Subcutaneous abdominal adipose tissue (tissue), 5 donors: Measurements from ENCODE around the gene PLCZ1.
A peak's percentile ranks its signal among the peaks of the same experiment; 100 is the strongest.

ENCODE experiments used
- H3K27ac ChIP-seq: one replicate; pipeline ENCODE4 v1.7.0; 2013; ENCODE audit warnings: low read depth, mild to moderate bottlenecking, inconsistent platforms, low read length, moderate library complexity
- H3K27me3 ChIP-seq, 5 donors: one replicate each; pipeline ENCODE4 v1.7.0; 2013; ENCODE audit warnings: low read length in 5 of 5, inconsistent platforms in 1 of 5; ENCODE audit not compliant: control insufficient read depth in 5 of 5, insufficient read depth in 4 of 5
- H3K36me3 ChIP-seq, 5 donors: one replicate each; pipeline ENCODE4 v1.7.0; 2013; ENCODE audit warnings: low read length in 5 of 5; ENCODE audit not compliant: control insufficient read depth in 5 of 5, insufficient read depth in 5 of 5
- H3K4me1 ChIP-seq, 5 donors: one replicate each; pipeline ENCODE4 v1.7.0; 2013; ENCODE audit warnings: low read length in 5 of 5, mild to moderate bottlenecking in 3 of 5, moderate library complexity in 1 of 5; ENCODE audit not compliant: control insufficient read depth in 5 of 5, insufficient read depth in 5 of 5
- H3K4me3 ChIP-seq, 5 donors: one replicate each; pipeline ENCODE4 v1.7.0; 2013; ENCODE audit warnings: low read length in 5 of 5, low read depth in 1 of 5
- H3K9ac ChIP-seq, 5 donors: one replicate each; pipeline ENCODE4 v1.7.0; 2013; ENCODE audit warnings: low read length in 5 of 5, mild to moderate bottlenecking in 4 of 5, moderate library complexity in 3 of 5
- H3K9me3 ChIP-seq, 5 donors: one replicate each; pipeline ENCODE4 v1.7.0; 2013; ENCODE audit warnings: low read length in 5 of 5; ENCODE audit not compliant: control insufficient read depth in 5 of 5
- donor health status: healthy.
- donor health status: healthy.
- donor health status: healthy.
- donor health status: healthy.
- donor health status: healthy.

Gene PLCZ1

GRCh38 chr12:18751866-18752265 is 14.1 kb upstream of the PLCZ1 start:
- Histone ChIP-seq H3K27ac (peak overlapping the region; percentile 98), H3K4me1 (peaks cover 12 to 41% (median 26%) of the 10 kb centered on the region in 5 donors)

GRCh38 chr12:18750085-18750484 is 12.3 kb upstream of the PLCZ1 start:
- Histone ChIP-seq H3K4me1 (peaks cover 12 to 41% (median 26%) of the 10 kb centered on the region in 5 donors), H3K9me3 (no peaks in the 10 kb centered on the region), H3K36me3 (no peaks in the 10 kb centered on the region), H3K27me3 (no peaks in the 10 kb centered on the region), H3K4me3 (no peak overlapping the region), H3K9ac (peak overlapping the region in 2 of 5 donors; percentile 3 to 41), H3K27ac (peak overlapping the region; percentile 98)

More at GRCh38 chr12:18751866-18752265, 14.1 kb upstream of the PLCZ1 start:
- Histone ChIP-seq H3K9me3 (no peaks in the 10 kb centered on the region), H3K4me3 (no peak overlapping the region), H3K36me3 (no peaks in the 10 kb centered on the region), H3K27me3 (no peaks in the 10 kb centered on the region), H3K9ac (peak overlapping the region in 3 of 5 donors; percentile 7 to 67 (median 30))

- H3K9me3 ChIP-seq, result no peaks in the 10 kb centered on the region
- peaks cover 12 to 40% (median 26%) of the 10 kb centered on the region in 5 donors for H3K4me1 ChIP-seq
- no peak overlapping the region for H3K27ac ChIP-seq
- no peak overlapping the region for H3K9ac ChIP-seq
- no peaks in the 10 kb centered on the region for H3K36me3 ChIP-seq
- H3K4me3 ChIP-seq, result no peak overlapping the region
- no peaks in the 10 kb centered on the region for H3K27me3 ChIP-seq
Observed at GRCh38 chr12:18749386-18749957, 11.7 kb upstream of the PLCZ1 start.

GRCh38 chr12:18747895-18748294 is 10.1 kb upstream of the PLCZ1 start:
- H3K4me1 ChIP-seq, result peaks cover 7 to 24% (median 11%) of the 10 kb centered on the region in 5 donors
- no peak overlapping the region for H3K27ac ChIP-seq
- no peak overlapping the region for H3K4me3 ChIP-seq
- no peaks in the 10 kb centered on the region for H3K36me3 ChIP-seq
- H3K9ac ChIP-seq, result no peak overlapping the region
- no peaks in the 10 kb centered on the region for H3K9me3 ChIP-seq
- H3K27me3 ChIP-seq, result no peaks in the 10 kb centered on the region

- no peaks in the 10 kb centered on the region for H3K36me3 ChIP-seq
- no peak overlapping the region for H3K4me3 ChIP-seq
- H3K9ac ChIP-seq, result no peak overlapping the region
Observed at GRCh38 chr12:18731156-18731555, 6.7 kb downstream of the PLCZ1 start.

GRCh38 chr12:18723752-18724151 is 14.1 kb downstream of the PLCZ1 start:
- no peaks in the 10 kb centered on the region for H3K36me3 ChIP-seq
- H3K27ac ChIP-seq, result no peak overlapping the region
- H3K4me3 ChIP-seq, result no peak overlapping the region
- H3K9me3 ChIP-seq, result no peaks in the 10 kb centered on the region
- no peak overlapping the region for H3K9ac ChIP-seq
- H3K4me1 ChIP-seq, result no peaks in the 10 kb centered on the region
- H3K27me3 ChIP-seq, result no peaks in the 10 kb centered on the region

More at GRCh38 chr12:18731156-18731555, 6.7 kb downstream of the PLCZ1 start:
- Histone ChIP-seq H3K9me3 (peaks cover 4 to 14% (median 7%) of the 10 kb centered on the region in 5 donors), H3K4me1 (no peaks in the 10 kb centered on the region), H3K27ac (no peak overlapping the region), H3K27me3 (no peaks in the 10 kb centered on the region)

GRCh38 chr12:18721452-18721851 is 16.4 kb downstream of the PLCZ1 start:
- H3K9ac ChIP-seq, result no peak overlapping the region
- H3K4me1 ChIP-seq, result no peaks in the 10 kb centered on the region
- no peaks in the 10 kb centered on the region for H3K36me3 ChIP-seq
- no peak overlapping the region for H3K4me3 ChIP-seq
- no peaks in the 10 kb centered on the region for H3K9me3 ChIP-seq
- no peaks in the 10 kb centered on the region for H3K27me3 ChIP-seq
- no peak overlapping the region for H3K27ac ChIP-seq

GRCh38 chr12:18720690-18721089 is 17.1 kb downstream of the PLCZ1 start:
- H3K27me3 ChIP-seq, result no peaks in the 10 kb centered on the region
- no peak overlapping the region for H3K27ac ChIP-seq
- H3K9ac ChIP-seq, result no peak overlapping the region
- no peaks in the 10 kb centered on the region for H3K9me3 ChIP-seq
- no peak overlapping the region for H3K4me3 ChIP-seq
- no peaks in the 10 kb centered on the region for H3K36me3 ChIP-seq
- H3K4me1 ChIP-seq, result no peaks in the 10 kb centered on the region

- H3K4me1 ChIP-seq, result no peaks in the 10 kb centered on the region
- H3K9ac ChIP-seq, result no peak overlapping the region
- H3K9me3 ChIP-seq, result no peaks in the 10 kb centered on the region
Observed at GRCh38 chr12:18719922-18720510, 17.8 kb downstream of the PLCZ1 start.

GRCh38 chr12:18718462-18718861 is 19.4 kb downstream of the PLCZ1 start:
- Histone ChIP-seq H3K36me3 (no peaks in the 10 kb centered on the region), H3K9ac (no peak overlapping the region), H3K4me3 (no peak overlapping the region), H3K4me1 (no peaks in the 10 kb centered on the region), H3K27ac (no peak overlapping the region), H3K9me3 (no peaks in the 10 kb centered on the region), H3K27me3 (no peaks in the 10 kb centered on the region)

More at GRCh38 chr12:18719922-18720510, 17.8 kb downstream of the PLCZ1 start:
- Histone ChIP-seq H3K36me3 (no peaks in the 10 kb centered on the region), H3K27ac (no peak overlapping the region), H3K27me3 (no peaks in the 10 kb centered on the region), H3K4me3 (no peak overlapping the region)
